ENCODE results near the gene MSLN.

Gene MSLN

GRCh38 chr16:801584-802363 is 41.2 kb downstream of the MSLN start:
- in situ Hi-C loops (cut with HindIII; ENCODE audit: low sequenced_read_pairs) = no loop called here

GRCh38 chr16:802461-802860 is 41.9 kb downstream of the MSLN start:
- in situ Hi-C loops (cut with HindIII; ENCODE audit: low sequenced_read_pairs) = no loop called here

GRCh38 chr16:802914-803753 is 42.6 kb downstream of the MSLN start:
- in situ Hi-C loops (cut with HindIII; ENCODE audit: low sequenced_read_pairs) = no loop called here

GRCh38 chr16:803754-804080 is 43.2 kb downstream of the MSLN start:
- in situ Hi-C loops (cut with HindIII; ENCODE audit: low sequenced_read_pairs) = no loop called here

- in situ Hi-C loops (cut with HindIII; ENCODE audit: low sequenced_read_pairs) = no loop called here
Measured at GRCh38 chr16:804193-805048, 43.9 kb downstream of the MSLN start.

GRCh38 chr16:805474-805873 is 44.9 kb downstream of the MSLN start:
- in situ Hi-C loops (cut with HindIII; ENCODE audit: low sequenced_read_pairs) = no loop called here

- in situ Hi-C loops (cut with HindIII; ENCODE audit: low sequenced_read_pairs) = no loop called here
Measured at GRCh38 chr16:807347-808084, 47.0 kb downstream of the MSLN start.

GRCh38 chr16:808085-808386 is 47.5 kb downstream of the MSLN start:
- in situ Hi-C loops (cut with HindIII; ENCODE audit: low sequenced_read_pairs) = no loop called here

GRCh38 chr16:813204-813915 is 52.8 kb downstream of the MSLN start:
- in situ Hi-C loops (cut with HindIII; ENCODE audit: low sequenced_read_pairs) = no loop called here

GRCh38 chr16:813916-814412 is 53.4 kb downstream of the MSLN start:
- in situ Hi-C loops (cut with HindIII; ENCODE audit: low sequenced_read_pairs) = no loop called here

- in situ Hi-C loops (cut with HindIII; ENCODE audit: low sequenced_read_pairs) = no loop called here
Measured at GRCh38 chr16:814974-815373, 54.4 kb downstream of the MSLN start.

- in situ Hi-C loops (cut with HindIII; ENCODE audit: low sequenced_read_pairs) = no loop called here
Measured at GRCh38 chr16:815861-816260, 55.3 kb downstream of the MSLN start.

- in situ Hi-C loops (cut with HindIII; ENCODE audit: low sequenced_read_pairs) = no loop called here
Measured at GRCh38 chr16:817001-817906, 56.7 kb downstream of the MSLN start.

GRCh38 chr16:818132-818531 is 57.6 kb downstream of the MSLN start:
- in situ Hi-C loops (cut with HindIII; ENCODE audit: low sequenced_read_pairs) = no loop called here

All from DLD1 (cell line).